GM21737 (cell line): ENCODE measurements around the gene RIMBP2.
"Not testable (repeated sequence)": the region's sequence is repeated elsewhere in the genome, so short reads cannot be mapped to it uniquely, and the experiment has no call there.

Experiments used
- ATAC-seq: cut with Tn5 transposase; IDR thresholded peaks from one replicate; pipeline ENCODE4 v1.9.1; 2021; ENCODE audit warnings: mild to moderate bottlenecking, moderate library complexity; ENCODE audit not compliant: unreplicated experiment

Gene RIMBP2

GRCh38 chr12:130663514-130663913 lies 52.6 kb downstream of the RIMBP2 start:
- ATAC-seq, result no peak

GRCh38 chr12:130661486-130662255 lies 54.4 kb downstream of the RIMBP2 start:
- no peak for ATAC-seq

DNA sequence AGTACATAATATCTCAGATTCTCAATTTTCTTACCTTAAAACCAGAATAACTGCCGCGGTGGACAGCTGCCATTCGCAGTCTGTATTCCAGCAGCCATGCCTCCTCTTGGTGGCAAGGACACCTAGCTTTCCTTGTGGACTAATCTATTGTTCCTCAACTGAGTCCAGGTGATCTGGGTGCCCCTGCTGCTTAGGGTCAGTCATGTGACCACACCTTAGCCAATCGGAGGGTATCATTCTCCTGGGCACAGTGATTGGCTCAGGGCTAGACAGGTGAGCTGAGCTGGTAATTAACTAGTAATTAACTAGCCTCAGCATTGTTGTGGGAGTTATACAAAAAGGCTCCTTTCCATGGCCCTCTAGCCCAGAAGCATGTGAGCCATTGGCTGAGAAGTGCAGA lies 55.0 kb downstream of the RIMBP2 start:
- no peak for ATAC-seq

- ATAC-seq, result no peak
These were observed 57.8 kb downstream of the RIMBP2 start for GRCh38 chr12:130658145-130658911.

- no peak for ATAC-seq
These were observed 59.7 kb downstream of the RIMBP2 start for GRCh38 chr12:130656411-130656810.

DNA sequence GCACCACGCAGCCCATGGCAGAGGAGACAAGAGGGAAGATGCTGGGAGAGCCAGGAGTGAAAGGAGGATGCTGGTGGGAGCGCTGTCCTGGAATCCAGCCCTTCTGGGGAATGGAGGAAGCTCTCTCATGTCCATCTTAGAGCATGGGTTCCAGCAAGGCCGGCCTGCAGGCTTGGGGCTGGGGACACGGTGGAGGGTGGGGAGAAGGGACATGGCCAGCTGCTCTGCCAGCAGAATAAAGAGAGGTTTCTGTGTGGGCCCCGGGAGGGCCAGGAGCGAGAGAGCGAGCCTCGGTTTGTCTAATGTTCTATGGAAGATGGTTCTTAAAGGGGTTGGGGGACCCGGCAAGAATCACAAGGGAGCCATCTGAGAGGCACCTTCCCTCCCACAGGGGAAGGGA lies 60.2 kb downstream of the RIMBP2 start:
- ATAC-seq, result no peak

GRCh38 chr12:130655010-130655409 lies 61.1 kb downstream of the RIMBP2 start:
- ATAC-seq, result no peak

DNA sequence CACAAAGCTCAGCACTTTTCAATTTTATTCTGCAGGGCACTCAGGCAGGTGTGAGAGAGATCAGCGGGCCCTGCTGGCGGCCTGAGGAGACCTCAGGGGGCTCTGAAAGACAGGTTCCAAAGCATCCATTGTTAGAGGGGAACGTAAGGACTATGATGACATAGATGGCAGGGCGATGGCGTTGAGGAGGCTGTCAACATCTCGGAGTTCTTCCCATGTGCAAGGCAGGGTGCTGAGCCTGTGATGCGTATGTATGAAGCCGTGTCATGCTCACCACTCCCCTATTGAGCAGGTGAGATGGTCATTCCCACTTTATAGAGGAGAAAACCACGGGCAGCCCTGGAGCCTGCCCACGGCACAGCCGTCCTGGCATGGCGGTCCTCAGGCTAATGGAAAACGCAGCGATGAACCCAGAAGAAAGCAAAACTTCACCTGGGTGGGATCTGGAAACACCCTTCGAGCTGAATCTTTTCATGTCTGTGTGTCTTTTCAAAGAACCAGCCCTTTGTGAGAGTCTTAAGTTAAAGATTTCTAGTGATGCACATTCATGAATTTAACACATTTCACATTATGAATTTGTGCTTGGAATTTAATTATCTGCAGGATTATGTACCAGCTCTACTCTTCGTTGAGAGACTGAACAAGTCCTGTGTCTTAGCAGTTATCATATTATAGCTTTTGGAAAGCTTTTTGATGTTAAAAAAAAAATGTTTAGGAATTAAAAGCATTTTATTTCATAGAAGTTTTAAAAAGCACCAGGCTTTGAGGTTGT lies 64.7 kb downstream of the RIMBP2 start:
- ATAC-seq, result no peak

GRCh38 chr12:130650131-130650530 lies 66.0 kb downstream of the RIMBP2 start:
- no peak for ATAC-seq

DNA sequence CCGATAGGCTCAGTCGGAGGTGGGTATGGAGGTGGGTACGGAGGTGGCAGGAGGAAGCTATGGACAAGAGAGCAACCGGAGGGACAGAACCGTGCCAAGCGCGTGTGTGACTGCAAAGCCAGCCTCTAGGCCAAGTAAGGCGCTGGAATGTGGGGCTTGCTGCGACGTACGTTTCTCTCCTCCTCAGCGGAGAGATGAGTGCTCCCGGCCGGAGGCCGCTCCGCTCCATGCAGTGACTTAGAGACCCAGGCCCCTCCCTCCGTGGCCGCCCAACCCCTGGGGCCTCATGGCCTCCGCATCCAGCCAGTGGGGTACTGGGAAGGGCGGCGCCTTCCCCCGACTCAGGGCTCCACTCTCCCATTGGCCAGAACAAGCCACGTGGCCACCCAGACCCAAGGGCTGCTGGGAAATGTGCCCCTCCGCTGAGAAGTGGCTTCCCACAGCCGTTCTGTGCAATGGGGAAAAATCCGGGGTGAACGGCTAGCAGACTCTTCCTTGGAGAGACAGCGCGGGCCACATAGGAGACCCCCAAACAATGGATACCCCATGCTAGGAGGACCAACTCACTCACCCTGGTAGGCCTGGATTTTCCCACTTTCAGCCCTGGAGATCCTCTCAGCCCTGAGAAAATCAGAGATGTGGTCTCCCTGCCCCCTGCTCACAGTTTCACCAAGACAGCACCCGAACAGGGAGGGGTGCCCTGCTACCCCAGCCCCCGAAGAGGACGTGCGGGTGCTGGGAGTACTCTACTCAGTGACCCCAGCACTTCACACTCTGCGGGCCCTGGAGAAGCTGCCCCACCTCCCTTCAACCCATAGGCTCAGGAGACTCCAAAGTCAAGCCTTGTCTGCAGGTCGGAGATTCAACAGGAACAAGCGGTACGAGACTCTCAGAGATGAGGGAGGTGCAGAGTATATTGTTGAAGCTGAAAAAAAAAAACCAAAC lies 66.7 kb downstream of the RIMBP2 start:
- ATAC-seq, result no peak

GRCh38 chr12:130647814-130648213 lies 68.3 kb downstream of the RIMBP2 start:
- ATAC-seq, result no peak

- ATAC-seq, result no peak
These were observed 69.3 kb downstream of the RIMBP2 start for GRCh38 chr12:130646716-130647370.

DNA sequence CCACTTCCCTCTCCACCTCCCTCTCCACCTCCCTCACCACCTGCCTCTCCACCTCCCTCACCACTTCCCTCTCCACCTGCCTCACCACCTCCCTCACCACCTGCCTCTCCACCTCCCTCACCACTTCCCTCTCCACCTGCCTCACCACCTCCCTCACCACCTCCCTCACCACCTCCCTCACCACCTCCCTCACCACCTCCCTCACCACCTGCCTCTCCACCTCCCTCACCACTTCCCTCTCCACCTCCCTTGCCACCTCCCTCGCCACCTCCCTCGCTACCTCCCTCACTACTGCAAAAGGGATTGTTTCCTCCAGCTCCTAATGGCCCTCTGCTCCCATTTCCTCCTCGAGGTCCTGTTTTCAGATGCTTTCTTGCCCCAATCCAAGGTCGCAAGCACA lies 69.9 kb downstream of the RIMBP2 start:
- not testable (repeated sequence) for ATAC-seq

DNA sequence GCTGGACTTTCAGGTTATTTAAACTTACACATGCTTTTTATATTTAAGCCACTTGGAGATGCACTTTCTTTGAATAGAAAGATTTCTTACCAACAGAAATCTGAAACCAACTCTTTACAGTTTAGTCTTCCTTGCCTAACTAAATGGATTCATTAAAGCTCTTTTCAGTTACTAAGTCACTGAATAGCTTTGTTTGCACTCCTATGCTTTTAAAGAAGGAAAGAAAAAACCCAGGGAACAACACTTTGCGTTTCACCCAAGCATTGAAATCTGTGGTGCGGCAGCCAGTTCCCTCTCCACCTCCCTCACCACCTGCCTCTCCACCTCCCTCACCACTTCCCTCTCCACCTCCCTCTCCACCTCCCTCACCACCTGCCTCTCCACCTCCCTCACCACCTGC lies 70.3 kb downstream of the RIMBP2 start:
- ATAC-seq, result no peak

DNA sequence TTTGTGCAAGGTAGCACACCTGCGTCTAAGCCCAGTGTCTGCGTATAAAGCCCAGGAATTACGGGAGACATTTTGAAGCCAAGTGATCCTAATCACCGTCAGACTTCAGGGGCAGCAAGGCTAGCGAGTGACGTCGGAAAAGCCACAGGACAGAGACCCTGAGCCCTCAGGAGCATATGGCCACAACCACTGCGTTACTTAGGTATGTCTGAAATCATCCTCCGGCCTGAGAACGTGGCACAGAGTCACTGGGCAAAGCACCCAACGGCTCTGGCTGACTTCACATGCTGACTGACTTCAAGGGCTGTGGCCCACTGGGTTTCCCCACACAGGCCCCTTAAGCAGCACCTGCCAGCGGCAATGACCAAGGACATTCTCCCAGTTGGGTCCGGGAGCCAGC lies 71.5 kb downstream of the RIMBP2 start:
- no peak for ATAC-seq

DNA sequence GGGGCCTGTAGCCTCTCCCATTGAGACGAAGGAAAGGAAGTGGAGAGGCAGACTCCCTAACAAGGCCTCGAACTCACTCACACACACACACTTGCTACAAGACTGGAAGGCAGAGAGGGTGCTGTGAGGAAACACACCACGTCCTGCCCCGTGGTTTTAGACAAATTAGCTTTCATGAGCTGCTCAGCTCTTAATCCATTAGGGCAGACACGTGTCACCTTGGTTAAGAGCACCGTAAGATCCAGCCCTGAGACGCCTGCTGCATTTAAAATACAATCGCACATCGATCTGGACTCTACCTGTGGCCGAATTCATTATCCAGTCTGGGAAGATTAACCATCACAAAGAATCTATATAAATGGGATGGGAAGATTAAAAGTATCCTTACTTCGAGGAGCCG lies 72.0 kb downstream of the RIMBP2 start:
- no peak for ATAC-seq

DNA sequence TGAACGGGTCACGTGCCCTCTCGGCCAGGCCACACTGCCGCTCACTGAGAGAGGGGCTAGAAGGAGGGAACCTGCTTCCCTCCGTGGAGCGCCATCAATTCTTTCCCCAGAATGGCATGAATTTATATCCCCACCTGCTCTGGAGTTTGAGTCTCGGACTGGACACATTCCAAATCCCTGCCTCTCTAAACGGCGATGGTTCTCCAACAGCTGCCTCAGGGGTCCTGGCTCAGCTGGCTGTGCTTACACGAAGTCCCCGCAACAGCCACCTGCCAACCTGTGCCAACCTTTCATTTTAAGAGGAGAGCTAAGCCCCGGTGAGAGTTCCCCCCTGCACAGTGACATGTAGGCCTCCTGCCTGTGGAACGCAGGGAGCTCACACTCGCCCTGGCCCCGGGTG lies 73.2 kb downstream of the RIMBP2 start:
- no peak for ATAC-seq

DNA sequence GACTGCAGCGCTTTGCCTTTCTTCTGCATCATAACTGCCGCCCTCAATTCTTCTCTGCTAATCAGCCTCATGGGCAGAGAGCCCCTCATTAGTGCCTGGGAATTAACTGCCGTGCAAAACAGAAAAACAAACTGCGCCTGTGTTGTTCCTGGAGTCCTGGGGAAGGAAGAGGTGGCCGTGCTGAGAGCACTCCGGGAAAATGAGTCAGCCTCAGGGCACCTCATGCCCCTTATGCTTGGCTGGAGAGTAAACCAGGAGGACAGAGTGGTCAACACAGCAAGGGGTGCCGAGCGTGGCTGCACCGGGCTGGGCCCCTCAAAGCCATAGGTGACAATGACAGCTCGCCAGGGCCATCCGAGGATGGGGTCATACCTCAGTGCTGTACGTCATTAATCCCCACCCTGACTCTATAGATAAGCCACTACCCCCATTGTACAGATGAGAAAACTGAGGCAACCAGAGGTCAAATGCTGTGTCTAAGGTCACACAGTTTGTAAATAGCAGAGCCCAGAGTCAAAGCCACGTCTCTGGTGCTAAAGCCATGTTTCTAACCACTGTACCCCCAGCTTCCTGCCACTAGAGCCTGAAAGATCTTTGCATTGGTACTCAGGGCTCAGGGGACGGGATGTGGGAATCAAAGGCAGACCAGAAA lies 74.4 kb downstream of the RIMBP2 start:
- ATAC-seq, result no peak

GRCh38 chr12:130640901-130641300 lies 75.2 kb downstream of the RIMBP2 start:
- no peak for ATAC-seq
